B cell (primary cell): ENCODE data around the gene TMEM87B. TPM values are rescaled to one million over a fixed set of nuclear protein-coding genes. Genes with fewer than 3 reads are reported as not detected.
A peak's percentile ranks its signal among the peaks of the same experiment; 100 is the strongest.

Experiments
- ATAC-seq: fragments of 200-7000 bp; cut with Tn5 transposase; one replicate; pipeline ENCODE4 v1.10.0; 2021; ENCODE audit warnings: low read depth, mild to moderate bottlenecking, moderate number of reproducible peaks, moderate library complexity
- CTCF ChIA-PET: fragments of 350-600 bp; sonication (Branson Sonifier 250); formaldehyde crosslinking; loops from one replicate; lab custom pipeline; 2021; ENCODE audit warnings: antibody characterized with exemption, inconsistent platforms; lab: Charles Lee
- POLR2A ChIA-PET: fragments of 350-600 bp; sonication (Branson Sonifier 250); formaldehyde crosslinking; loops from one replicate; lab custom pipeline; 2021; ENCODE audit warnings: antibody characterized with exemption; lab: Charles Lee
- DNase-seq: peaks from one replicate; pipeline ENCODE4 v3.0.0; 2013
- H2AFZ ChIP-seq: 2 replicates; pipeline ENCODE4 v1.6.1; 2012; ENCODE audit warnings: mild to moderate bottlenecking, low read depth, low read length; ENCODE audit not compliant: insufficient read depth, poor library complexity, severe bottlenecking
- H3K27ac ChIP-seq, 2 donors: 1 replicate in 1 of 2; 2 replicates in 1 of 2; pipeline ENCODE4 v1.5.1; 2012 to 2013; ENCODE audit warnings: low read length in 2 of 2, mild to moderate bottlenecking in 2 of 2, moderate library complexity in 1 of 2
- H3K27me3 ChIP-seq, 4 experiments: fragments of 200-600 bp in 1 of 4; sonication (generic) in 1 of 4; replicated peaks in 1 of 4; 1 replicate in 2 of 4; 2 replicates in 2 of 4; pipeline versions ENCODE4 v1.6.1 to v1.7.0; 2013 to 2016; ENCODE audit warnings: low read length in 3 of 4, mild to moderate bottlenecking in 2 of 4, mixed read lengths in 1 of 4, moderate library complexity in 1 of 4; ENCODE audit not compliant: insufficient read depth in 4 of 4, control insufficient read depth in 3 of 4; ENCODE audit errors: control extremely low read depth in 1 of 4
- H3K36me3 ChIP-seq, 2 experiments: replicated peaks in 1 of 2; 1 replicate in 1 of 2; 2 replicates in 1 of 2; pipeline versions ENCODE4 v1.6.1 to v1.7.1; 2013; ENCODE audit warnings: low read length in 1 of 2; ENCODE audit not compliant: insufficient read depth in 2 of 2, control insufficient read depth in 1 of 2; ENCODE audit errors: control extremely low read depth in 1 of 2, extremely low read depth in 1 of 2
- H3K4me1 ChIP-seq, 2 donors: fragments of 200-600 bp in 1 of 2; sonication (generic) in 1 of 2; 1 replicate in 1 of 2; 2 replicates in 1 of 2; pipeline versions ENCODE4 v1.5.1 to v1.6.1; 2013 to 2017; ENCODE audit warnings: low read length in 2 of 2; ENCODE audit not compliant: control insufficient read depth in 2 of 2, insufficient read depth in 2 of 2
- H3K4me2 ChIP-seq: replicated peaks from 2 replicates; pipeline ENCODE3; 2012; ENCODE audit warnings: mild to moderate bottlenecking, low read depth, low read length; ENCODE audit not compliant: poor library complexity, severe bottlenecking
- H3K4me3 ChIP-seq, 5 experiments: fragments of 200-600 bp in 1 of 5; sonication (generic) in 1 of 5; 1 replicate in 3 of 5; 2 replicates in 2 of 5; pipeline versions ENCODE4 v1.5.1 to v1.7.0; 2011 to 2016; ENCODE audit warnings: low read length in 4 of 5, mild to moderate bottlenecking in 4 of 5, low read depth in 2 of 5, control low read depth in 1 of 5, moderate library complexity in 1 of 5; ENCODE audit not compliant: insufficient read depth in 1 of 5; ENCODE audit errors: control extremely low read depth in 1 of 5, extremely low read depth in 1 of 5
- H3K79me2 ChIP-seq: fragments of 200-600 bp; sonication (generic); one replicate; pipeline ENCODE4 v1.6.0; 2016; ENCODE audit warnings: low read length; ENCODE audit not compliant: control insufficient read depth, insufficient read depth
- H3K9ac ChIP-seq: fragments of 200-600 bp; sonication (generic); 2 replicates; pipeline ENCODE4 v1.6.1; 2017; ENCODE audit warnings: mild to moderate bottlenecking, low read length, moderate library complexity
- H3K9me3 ChIP-seq, 3 donors: one replicate each; pipeline versions ENCODE4 v1.6.1 to v1.7.1; 2013; ENCODE audit warnings: low read length in 2 of 3; ENCODE audit not compliant: control insufficient read depth in 2 of 3, insufficient read depth in 1 of 3; ENCODE audit errors: control extremely low read depth in 1 of 3
- H4K20me1 ChIP-seq: 2 replicates; pipeline ENCODE4 v1.6.0; 2012; ENCODE audit warnings: mild to moderate bottlenecking, low read length; ENCODE audit not compliant: insufficient read depth, control insufficient read depth, poor library complexity, severe bottlenecking
- H3K27ac Mint-ChIP-seq: one replicate; pipeline ENCODE4 v1.8.0; 2021; ENCODE audit warnings: mixed read lengths
- H3K27me3 Mint-ChIP-seq: one replicate; pipeline ENCODE4 v1.8.0; 2021; ENCODE audit warnings: mixed read lengths
- H3K4me1 Mint-ChIP-seq: one replicate; pipeline ENCODE4 v1.8.0; 2021; ENCODE audit warnings: mixed read lengths
- H3K4me3 Mint-ChIP-seq: one replicate; pipeline ENCODE4 v1.8.0; 2021; ENCODE audit warnings: mixed read lengths
- H3K9me3 Mint-ChIP-seq: one replicate; pipeline ENCODE4 v1.8.0; 2022; ENCODE audit warnings: mixed read lengths; ENCODE audit not compliant: insufficient read depth
- CTCF ChIP-seq: fragments of 200-600 bp; IDR thresholded peaks from one replicate; pipeline ENCODE4 v1.8.0; 2022; ENCODE audit warnings: antibody characterized with exemption, mild to moderate bottlenecking
- EZH2 ChIP-seq: IDR thresholded peaks from 2 replicates; pipeline ENCODE4 v1.6.1; 2012; ENCODE audit warnings: borderline replicate concordance, low read depth, mild to moderate bottlenecking, moderate library complexity, low read length; ENCODE audit not compliant: insufficient read depth, poor library complexity, severe bottlenecking
- WGBS: methylation state at CpG from one replicate; pipeline ENCODE4 v1.1.5; 2013; ENCODE audit warnings: missing lambda C conversion rate; ENCODE audit not compliant: insufficient coverage; 5-methylcytosine and 5-hydroxymethylcytosine counted together
- intact Hi-C: fragments of 100-400 bp; cut with micrococcal nuclease; formaldehyde crosslinking; loops from one replicate; pipeline ENCODE4 v1.10.0; 2022
- polyA plus RNA-seq: library from polyadenylated mRNA; depleted of rRNA; stranded (reverse); fragments of >200 nt; gene quantifications from 2 replicates; pipeline ENCODE4 v1.2.3, GENCODE V29; 2012
- total RNA-seq, 2 donors: library from RNA; stranded (reverse); fragments of 120-200 nt in 1 of 2; gene quantifications; 1 replicate in 1 of 2; 2 replicates in 1 of 2; pipeline versions ENCODE4 v1.2.3 to v1.2.4, GENCODE V29; 2013 to 2022

The TMEM87B gene
- total and polyA plus RNA-seq, 2 donors (not counting 1 experiment from before 2014, with no cell fraction given), result 9.4 to 21.0 TPM

GRCh38 chr2:112118148-112118547 lies 63.1 kb downstream of the TMEM87B start:
- ChIA-PET POLR2A (no interaction called here), CTCF (interaction anchor here (1.1 kb wide), 1 partner anchor 12 kb away, joined by 3 read pairs; no protein-coding TSS in a partner anchor)
- no peak overlapping the region for H3K27ac ChIP-seq
- no peak overlapping the region for H2AFZ ChIP-seq
- H3K4me3 Mint-ChIP-seq, result no peak overlapping the region
- H3K9ac ChIP-seq, result no peak overlapping the region
- no peaks in the 10 kb centered on the region for H3K9me3 Mint-ChIP-seq
- DNase-seq (no peak), ATAC-seq (no peak)
- no peaks in the 10 kb centered on the region for H3K27me3 Mint-ChIP-seq
- intact Hi-C loops, result no loop called here
- TF ChIP-seq CTCF, result no peak
- TF ChIP-seq EZH2, result no peak
- 100% methylated on average over 2 of the region's 4 CpGs for WGBS
- no peaks in the 10 kb centered on the region for H3K27me3 ChIP-seq
- no peaks in the 10 kb centered on the region for H3K79me2 ChIP-seq
- H3K4me1 Mint-ChIP-seq, result no peaks in the 10 kb centered on the region
- no peak overlapping the region for H3K4me2 ChIP-seq
- no peaks in the 10 kb centered on the region for H3K9me3 ChIP-seq
- peaks cover 6 to 27% of the 10 kb centered on the region in 2 experiments for H3K36me3 ChIP-seq
- no peak overlapping the region for H3K4me3 ChIP-seq
- H3K27ac Mint-ChIP-seq, result no peak overlapping the region
- H3K4me1 ChIP-seq, result no peaks in the 10 kb centered on the region
- no peaks in the 10 kb centered on the region for H4K20me1 ChIP-seq

GRCh38 chr2:112121682-112122254 lies 66.7 kb downstream of the TMEM87B start:
- Mint-ChIP-seq H3K4me1 (no peaks in the 10 kb centered on the region), H3K4me3 (no peak overlapping the region), H3K27me3 (no peaks in the 10 kb centered on the region), H3K9me3 (no peaks in the 10 kb centered on the region), H3K27ac (no peak overlapping the region)
- ATAC-seq, result no peak
- H3K27me3 ChIP-seq, result no peaks in the 10 kb centered on the region
- H3K9ac ChIP-seq, result no peak overlapping the region
- TF ChIP-seq EZH2 (no peak), CTCF (peak; percentile 76)
- H3K27ac ChIP-seq, result no peak overlapping the region
- intact Hi-C loops, result loop anchor here (10.0 kb wide), 1 partner anchor 133 kb away; the partner anchor contains the start of gene ZC3H8
- peaks cover 0 to 1% (median 0%) of the 10 kb centered on the region in 3 donors for H3K9me3 ChIP-seq
- no peaks in the 10 kb centered on the region for H4K20me1 ChIP-seq
- ChIA-PET CTCF (interaction anchor here (0.6 to 2.1 kb wide), 21 partner anchors 11 to 605 kb away, joined by 3 to 9 read pairs (median 4); partner anchors contain the start of gene CHCHD5), POLR2A (no interaction called here)
- DNase-seq, result peak; percentile 56
- H3K79me2 ChIP-seq, result no peaks in the 10 kb centered on the region
- no peak overlapping the region for H2AFZ ChIP-seq
- H3K4me1 ChIP-seq, result no peaks in the 10 kb centered on the region
- H3K4me2 ChIP-seq, result no peak overlapping the region
- no peak overlapping the region for H3K4me3 ChIP-seq
- H3K36me3 ChIP-seq, result peaks cover 4 to 16% of the 10 kb centered on the region in 2 experiments
